DMS153 treated with DMSO at 0.1 percent for 48 hours (cell line): ENCODE data around the gene HOXA7.

Experiments
- DNase-seq: peaks from one replicate; lab custom pipeline; 2025; ENCODE audit not compliant: unreplicated experiment; lab: John Stamatoyannopoulos, UW

Gene HOXA7

GRCh38 chr7:27122077-27122910 lies 34.2 kb downstream of the HOXA7 start:
- DNase-seq = no peak

DNA sequence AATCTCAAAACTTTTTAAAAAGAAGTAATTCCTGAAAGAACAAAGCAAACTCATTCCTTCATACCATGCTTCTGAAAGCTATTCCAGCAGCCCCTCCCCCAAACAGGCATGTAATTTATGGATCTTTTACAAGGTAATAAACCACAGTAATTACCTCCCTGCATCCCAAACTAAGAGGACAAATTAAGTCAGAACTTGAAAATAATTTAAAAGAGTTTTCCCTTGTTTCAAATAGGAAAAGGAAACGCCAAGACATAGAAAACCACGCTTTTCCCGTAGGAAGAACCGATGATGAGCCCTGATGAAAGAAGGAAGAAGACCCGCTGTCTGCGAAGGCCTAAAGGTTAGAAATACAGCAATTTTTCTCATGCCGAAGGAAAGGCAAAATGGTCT lies 34.8 kb downstream of the HOXA7 start:
- no peak for DNase-seq

- DNase-seq = no peak
These were observed 37.0 kb downstream of the HOXA7 start for GRCh38 chr7:27119412-27119911.

DNA sequence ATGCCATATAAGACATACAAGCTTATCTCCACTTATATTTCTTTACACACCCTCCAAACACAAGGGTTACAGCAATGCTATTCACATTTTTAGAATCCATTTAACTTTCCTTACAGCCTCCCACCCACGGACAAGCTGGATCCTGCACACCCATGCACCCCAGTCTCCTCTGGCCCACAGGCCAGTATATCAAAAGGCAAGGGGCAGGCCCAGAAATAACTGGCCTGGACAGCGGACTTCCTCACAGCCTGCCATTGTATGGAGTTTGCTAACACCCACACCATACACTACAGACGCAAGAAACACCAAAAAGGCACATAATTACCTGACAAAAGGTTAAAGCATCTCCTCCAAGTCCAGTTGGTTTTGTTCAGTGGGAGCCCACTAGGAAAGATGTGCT lies 37.9 kb downstream of the HOXA7 start:
- DNase-seq = no peak

DNA sequence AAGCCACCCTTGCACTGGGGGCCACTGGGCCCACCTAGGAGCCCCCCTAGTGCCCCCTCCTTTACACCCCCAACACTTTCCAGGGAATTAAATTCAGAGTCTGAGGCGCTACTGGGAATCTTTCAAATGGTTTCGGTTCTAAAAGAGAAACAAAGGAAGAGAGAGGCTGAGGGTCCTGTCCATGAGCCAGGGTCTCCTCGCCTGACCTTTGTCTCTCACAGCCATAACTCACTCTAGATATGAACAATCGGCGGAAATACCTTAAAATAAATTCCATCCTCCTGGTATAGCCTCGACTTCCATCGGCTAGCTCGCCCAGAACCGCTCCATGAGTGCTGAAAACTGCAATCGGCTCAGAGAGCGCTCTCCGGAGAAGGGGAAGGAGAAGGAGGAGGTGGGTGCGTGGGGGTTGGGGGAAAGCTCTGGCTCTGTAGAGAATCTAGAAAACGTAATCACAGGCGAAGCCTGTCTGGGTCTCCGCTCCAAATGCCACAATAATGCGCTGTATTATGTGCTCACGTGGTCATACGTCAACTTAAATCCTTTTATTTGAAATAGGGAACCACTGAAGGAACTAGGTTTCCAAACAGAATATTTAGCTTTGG lies 38.5 kb downstream of the HOXA7 start:
- no peak for DNase-seq

DNA sequence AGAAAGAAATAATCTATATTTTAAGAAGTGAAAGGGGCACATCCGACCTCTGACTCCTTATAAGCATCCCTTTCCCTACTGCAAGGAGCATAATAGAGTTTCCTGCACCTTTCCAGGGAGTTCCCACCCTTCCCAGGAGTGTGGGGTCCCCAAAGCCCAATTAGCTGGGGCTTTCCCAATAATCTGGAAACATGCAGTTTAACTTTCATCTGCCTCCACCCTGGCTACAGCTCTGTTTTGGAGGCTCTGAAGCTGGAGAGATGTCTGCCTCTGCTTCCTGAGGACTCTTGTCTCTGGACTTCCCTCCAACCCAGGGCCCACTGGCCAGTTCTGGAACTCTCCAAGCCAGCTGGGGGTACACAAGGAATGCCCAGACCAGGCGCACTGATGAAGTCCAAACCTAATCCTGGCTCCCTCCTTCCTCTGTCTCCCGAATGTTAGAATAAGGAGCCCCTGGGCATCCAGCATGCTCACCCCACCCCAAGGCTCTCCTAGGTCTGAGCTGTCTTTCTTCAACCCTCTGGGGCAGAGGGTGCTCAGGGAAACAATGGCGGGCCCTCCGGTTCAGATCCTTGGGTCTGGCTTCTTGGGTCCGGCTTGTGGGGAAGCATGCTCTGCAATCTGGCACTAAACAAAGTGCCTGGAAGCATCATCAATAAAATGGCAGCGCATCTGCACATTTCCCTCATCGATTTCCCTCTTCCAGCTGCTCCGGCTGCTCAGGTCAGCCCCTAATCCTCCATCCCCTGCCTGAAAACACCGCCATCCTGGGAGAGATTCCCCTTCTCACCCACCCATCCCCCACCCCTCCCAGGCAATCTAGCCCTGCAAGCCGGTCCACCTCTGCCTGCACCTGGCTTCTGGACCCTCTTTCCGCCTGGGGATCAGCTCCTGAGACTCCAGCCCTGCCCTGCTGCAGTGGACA lies 39.3 kb downstream of the HOXA7 start:
- DNase-seq = no peak

- DNase-seq = no peak
These were observed 40.2 kb downstream of the HOXA7 start for GRCh38 chr7:27116031-27116961.

GRCh38 chr7:27115221-27116026 lies 41.1 kb downstream of the HOXA7 start:
- no peak for DNase-seq

- DNase-seq = no peak
These were observed 41.6 kb downstream of the HOXA7 start for GRCh38 chr7:27114881-27115220.

DNA sequence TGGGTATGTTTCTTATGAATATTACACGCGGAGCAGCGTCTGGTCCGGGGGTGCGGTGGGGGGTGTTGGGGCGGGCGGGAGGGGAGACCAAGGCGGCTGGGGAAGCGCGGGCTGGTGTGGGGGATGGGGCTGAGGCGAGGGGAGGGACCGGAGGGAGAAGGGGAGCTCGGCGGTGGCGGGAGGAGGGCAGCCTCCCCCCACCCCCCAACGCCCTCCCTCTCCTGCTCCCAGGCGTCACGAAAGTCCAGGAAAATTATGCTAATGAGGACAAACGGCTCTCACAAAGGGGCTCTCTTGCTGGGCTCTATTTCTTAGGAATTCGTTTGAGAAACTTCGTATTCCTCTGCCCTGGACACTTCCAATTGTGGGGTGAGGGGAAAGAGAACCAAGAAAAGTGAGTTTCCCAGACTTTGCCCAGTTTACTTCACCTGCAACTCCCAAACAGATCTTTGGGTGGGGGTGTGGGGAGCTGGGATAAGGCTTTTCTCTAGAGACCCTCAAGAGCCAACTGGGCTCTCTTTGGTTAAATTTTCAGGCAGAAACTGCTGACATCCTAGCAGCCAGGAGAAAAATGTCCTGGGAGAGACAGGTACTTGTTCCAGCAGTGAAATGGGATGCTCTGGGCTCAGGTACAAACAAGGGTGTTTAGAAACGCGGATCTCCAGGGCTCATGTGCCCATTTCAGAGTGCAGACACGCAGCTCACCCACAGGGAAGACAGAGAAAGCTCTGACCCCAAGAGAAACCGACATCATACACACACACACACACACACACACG lies 42.3 kb downstream of the HOXA7 start:
- no peak for DNase-seq

DNA sequence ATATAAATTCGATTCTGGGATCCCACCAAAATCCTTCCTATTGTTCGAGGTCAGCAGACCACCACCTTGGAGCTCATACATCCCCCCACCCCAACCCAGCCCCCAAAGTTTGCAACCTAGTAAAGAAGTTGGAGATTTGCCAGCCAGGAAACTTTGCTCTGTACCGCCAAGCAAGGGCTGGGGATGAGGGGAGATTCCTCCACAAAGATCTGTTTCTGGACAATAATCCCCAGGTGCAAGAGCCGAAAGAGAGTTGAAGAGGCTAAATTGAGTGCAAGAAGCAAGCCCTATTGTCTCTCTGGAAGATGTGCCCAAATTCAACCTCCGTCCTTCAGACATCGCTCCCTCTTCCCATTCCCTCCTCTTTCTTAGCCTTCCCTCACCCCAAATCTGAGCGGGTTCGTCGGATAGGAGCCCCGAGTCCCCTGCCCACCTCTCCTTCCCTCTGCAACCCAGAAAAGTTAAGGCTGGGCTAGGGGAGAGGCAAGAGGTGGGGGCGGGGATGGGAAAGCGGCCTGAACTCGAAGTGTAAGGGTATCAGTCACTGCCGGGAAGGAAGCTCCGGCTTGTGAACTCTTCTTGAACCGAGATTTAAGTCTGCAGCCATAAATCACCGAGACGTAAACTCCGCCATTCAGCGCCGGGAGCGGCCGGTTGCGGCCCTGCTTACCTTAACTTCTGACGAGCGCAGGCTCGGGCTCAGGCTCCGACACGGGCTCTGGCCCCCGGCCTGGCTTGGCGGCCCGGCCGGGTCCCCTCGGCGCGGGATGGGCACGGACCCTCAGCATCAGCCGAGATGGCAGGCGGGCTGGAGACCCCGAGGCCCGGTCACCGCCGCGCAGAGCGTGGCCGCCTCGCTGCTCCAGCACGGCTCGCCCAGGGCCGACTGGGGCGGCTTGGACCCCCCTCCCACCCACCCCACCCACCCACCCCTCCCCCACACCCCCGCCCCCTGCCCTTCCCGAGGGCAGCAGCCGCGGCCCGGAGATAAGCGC lies 43.2 kb downstream of the HOXA7 start:
- no peak for DNase-seq

GRCh38 chr7:27112361-27112760 lies 44.1 kb downstream of the HOXA7 start:
- DNase-seq = no peak

- DNase-seq = no peak
These were observed 44.7 kb downstream of the HOXA7 start for GRCh38 chr7:27111751-27112277.

- no peak for DNase-seq
These were observed 45.3 kb downstream of the HOXA7 start for GRCh38 chr7:27111042-27111750.

DNA sequence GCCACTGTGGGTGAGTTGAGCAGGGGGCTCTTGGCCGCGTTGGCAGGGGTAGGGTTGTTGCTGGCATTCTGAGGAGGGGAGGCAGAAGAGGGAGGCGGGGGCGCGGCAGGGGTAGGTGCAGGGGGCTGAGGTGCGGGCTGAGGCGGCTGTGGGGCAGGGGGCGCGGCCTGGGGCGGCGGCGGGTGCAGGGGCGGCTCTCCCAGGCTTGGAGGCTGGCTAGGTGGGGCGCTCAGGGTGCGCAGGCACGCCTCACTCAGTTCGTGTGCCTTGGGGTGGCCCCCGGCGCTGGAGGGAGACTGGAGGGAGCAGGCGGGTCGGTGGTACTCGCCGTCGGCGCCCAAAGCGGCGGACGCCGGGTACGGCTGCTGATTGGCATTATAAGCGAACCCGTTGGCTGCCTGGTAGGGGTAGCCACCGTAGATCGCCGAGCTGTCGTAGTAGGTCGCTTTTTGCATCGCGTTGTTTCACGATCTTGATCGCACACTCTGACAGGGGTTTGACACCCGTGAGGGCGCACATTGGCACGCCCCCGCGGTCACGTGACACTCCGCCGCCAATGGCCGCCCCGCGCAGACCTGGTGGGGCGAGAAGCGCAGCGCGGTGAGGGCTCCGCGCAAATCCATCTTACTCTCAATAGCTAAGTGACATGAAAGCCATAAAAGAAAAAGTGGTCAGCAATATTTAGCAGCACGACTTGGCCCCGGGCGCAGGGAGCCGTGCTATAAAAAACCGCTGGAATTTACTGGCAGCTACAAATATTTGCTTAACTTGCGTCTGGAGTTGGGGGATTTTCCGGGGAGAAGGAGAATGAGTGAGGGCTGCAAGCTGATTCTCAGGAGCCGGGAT lies 46.1 kb downstream of the HOXA7 start:
- DNase-seq = no peak
